Keratinocyte (primary cell): ENCODE results near the gene PYGB. TPM values are rescaled to one million over a fixed set of nuclear protein-coding genes. Genes with fewer than 3 reads are reported as not detected.

Source experiments
- DNase-seq: peaks from one replicate; pipeline ENCODE4 v3.0.0-alpha.2; 2011; ENCODE audit warnings: low read depth, missing footprints, low spot score
- FAIRE-seq: peaks from 2 replicates; lab custom pipeline; 2011; peaks lifted over from hg19 to GRCh38; lab: Jason Lieb, UNC
- H2AFZ ChIP-seq: 2 replicates; pipeline ENCODE4 v1.6.0; 2012; ENCODE audit warnings: low read length, control low read depth, inconsistent platforms; ENCODE audit not compliant: control insufficient read depth
- H3K27ac ChIP-seq: 2 replicates; pipeline ENCODE4 v1.5.1; 2011; ENCODE audit warnings: low read length; ENCODE audit not compliant: control insufficient read depth, insufficient read depth
- H3K27me3 ChIP-seq: 3 replicates; pipeline ENCODE4 v1.6.0; 2011; ENCODE audit warnings: low read length; ENCODE audit not compliant: control insufficient read depth, insufficient read depth; ENCODE audit errors: extremely low read depth
- H3K36me3 ChIP-seq, 2 experiments: 2 replicates in 1 of 2; 3 replicates in 1 of 2; pipeline ENCODE4 v1.5.1; 2011; ENCODE audit warnings: low read length in 2 of 2, mild to moderate bottlenecking in 1 of 2; ENCODE audit not compliant: control insufficient read depth in 2 of 2, insufficient read depth in 2 of 2; ENCODE audit errors: extremely low read depth in 1 of 2
- H3K4me1 ChIP-seq: 3 replicates; pipeline ENCODE4 v1.5.1; 2011; ENCODE audit warnings: low read length; ENCODE audit not compliant: control insufficient read depth, insufficient read depth; ENCODE audit errors: extremely low read depth
- H3K4me2 ChIP-seq: 3 replicates; pipeline ENCODE4 v1.6.0; 2011; ENCODE audit warnings: low read depth, low read length; ENCODE audit not compliant: control insufficient read depth, insufficient read depth; ENCODE audit errors: extremely low read depth
- H3K4me3 ChIP-seq, 3 experiments: fragments of 200-600 bp in 1 of 3; sonication (generic) in 1 of 3; 2 replicates in 2 of 3; 3 replicates in 1 of 3; pipeline ENCODE4 v1.5.1; 2011 to 2016; ENCODE audit warnings: low read length in 3 of 3, mild to moderate bottlenecking in 3 of 3, control low read depth in 2 of 3, inconsistent platforms in 1 of 3, low read depth in 1 of 3, mixed read lengths in 1 of 3, mixed run types in 1 of 3, moderate library complexity in 1 of 3; ENCODE audit not compliant: control insufficient read depth in 2 of 3, insufficient read depth in 2 of 3; ENCODE audit errors: extremely low read depth in 1 of 3
- H3K79me2 ChIP-seq: 2 replicates; pipeline ENCODE4 v1.6.0; 2012; ENCODE audit warnings: low read length; ENCODE audit not compliant: control insufficient read depth, insufficient read depth
- H3K9ac ChIP-seq: 3 replicates; pipeline ENCODE4 v1.6.0; 2011; ENCODE audit warnings: low read length; ENCODE audit not compliant: control insufficient read depth, insufficient read depth; ENCODE audit errors: extremely low read depth
- H3K9me1 ChIP-seq: 3 replicates; pipeline ENCODE4 v1.6.0; 2011; ENCODE audit warnings: low read length; ENCODE audit not compliant: control insufficient read depth, insufficient read depth; ENCODE audit errors: extremely low read depth
- H3K9me3 ChIP-seq: 2 replicates; pipeline ENCODE4 v1.5.1; 2012; ENCODE audit warnings: low read depth, low read length; ENCODE audit not compliant: control insufficient read depth
- H4K20me1 ChIP-seq: 3 replicates; pipeline ENCODE4 v1.6.0; 2011; ENCODE audit warnings: low read length; ENCODE audit not compliant: control insufficient read depth, insufficient read depth; ENCODE audit errors: extremely low read depth
- CTCF ChIP-seq, 3 experiments: IDR thresholded peaks in 1 of 3; conservative IDR thresholded peaks in 1 of 3; optimal IDR thresholded peaks in 1 of 3; 2 replicates in 2 of 3; 3 replicates in 1 of 3; pipeline versions ENCODE3 to v1.5.1; 2011; ENCODE audit warnings: low read length in 3 of 3, mild to moderate bottlenecking in 3 of 3, moderate library complexity in 2 of 3, control low read depth in 1 of 3, inconsistent platforms in 1 of 3; ENCODE audit not compliant: insufficient read depth in 2 of 3; ENCODE audit errors: extremely low read depth in 1 of 3
- EZH2 ChIP-seq: IDR thresholded peaks from one replicate; pipeline ENCODE4 v1.6.1; 2012; ENCODE audit warnings: inconsistent platforms, mild to moderate bottlenecking, low read length, moderate library complexity
- dilution Hi-C: fragments of 300-500 bp; cut with MboI; formaldehyde crosslinking; loops from one replicate; pipeline ENCODE4 v1.7.0; 2020; ENCODE audit warnings: low sequenced_read_pairs; ENCODE audit not compliant: extremely low pct_ligation_motif_present
- polyA plus RNA-seq, 5 experiments: library from polyadenylated mRNA; depleted of rRNA in 3 of 5; stranded (reverse) in 3 of 5; stranded (forward) in 1 of 5; unstranded in 1 of 5; fragments of >200 nt; gene quantifications; 1 replicate in 1 of 5; 2 replicates in 3 of 5; 3 replicates in 1 of 5; pipeline versions ENCODE4 v1.2.1 to v1.2.3, GENCODE V29; 2011 to 2012; ENCODE audit warnings: missing spikeins in 2 of 5, low read depth in 1 of 5, low replicate concordance in 1 of 5

The PYGB gene
- polyA plus RNA-seq, 1 donor (not counting 4 experiments of a cell fraction or from before 2014, with no cell fraction given): 78.3 TPM

GRCh38 chr20:25252230-25252651 lies 4.4 kb downstream of the PYGB start:
- H3K4me3 ChIP-seq: peak overlapping the region in 1 of 3 experiments; percentile 94
- TF ChIP-seq CTCF (optimal IDR thresholded peaks at IDR 0.05 in 1 of 3, IDR thresholded peaks at IDR 0.05 in 1 of 3, conservative IDR thresholded peaks at IDR 0.05 in 1 of 3; ENCODE audit: extremely low read depth in 1 of 3, insufficient read depth in 2 of 3, low read length in 3 of 3): no peak
- no peak for TF ChIP-seq EZH2
- H3K9me1 ChIP-seq: peaks cover 12% of the 10 kb centered on the region
- peaks cover 55% of the 10 kb centered on the region for H4K20me1 ChIP-seq
- no peak overlapping the region for H3K9ac ChIP-seq
- H3K9me3 ChIP-seq: no peaks in the 10 kb centered on the region
- no peak overlapping the region for H3K27ac ChIP-seq
- H3K27me3 ChIP-seq: no peaks in the 10 kb centered on the region
- peaks cover 89% of the 10 kb centered on the region for H3K79me2 ChIP-seq
- DNase-seq (no peak), FAIRE-seq (no peak)
- H2AFZ ChIP-seq: no peak overlapping the region
- dilution Hi-C loops: no loop called here
- H3K36me3 ChIP-seq: peaks cover 29 to 40% of the 10 kb centered on the region in 2 experiments
- peaks cover 35% of the 10 kb centered on the region for H3K4me1 ChIP-seq
- H3K4me2 ChIP-seq: peak overlapping the region; percentile 84

GRCh38 chr20:25252686-25253421 lies 5.0 kb downstream of the PYGB start:
- peaks cover 95% of the 10 kb centered on the region for H3K79me2 ChIP-seq
- H3K9ac ChIP-seq: no peak overlapping the region
- dilution Hi-C loops: no loop called here
- FAIRE-seq (no peak), DNase-seq (no peak)
- H3K4me2 ChIP-seq: no peak overlapping the region
- H4K20me1 ChIP-seq: peaks cover 61% of the 10 kb centered on the region
- TF ChIP-seq CTCF (optimal IDR thresholded peaks at IDR 0.05 in 1 of 3, IDR thresholded peaks at IDR 0.05 in 1 of 3, conservative IDR thresholded peaks at IDR 0.05 in 1 of 3; ENCODE audit: extremely low read depth in 1 of 3, insufficient read depth in 2 of 3, low read length in 3 of 3) (no peak), EZH2 (no peak)
- H3K27ac ChIP-seq: no peak overlapping the region
- H3K27me3 ChIP-seq: no peaks in the 10 kb centered on the region
- peaks cover 34 to 42% of the 10 kb centered on the region in 2 experiments for H3K36me3 ChIP-seq
- H3K9me1 ChIP-seq: peaks cover 12% of the 10 kb centered on the region
- no peaks in the 10 kb centered on the region for H3K9me3 ChIP-seq
- peaks cover 34% of the 10 kb centered on the region for H3K4me1 ChIP-seq
- H3K4me3 ChIP-seq: peak overlapping the region in 1 of 3 experiments; percentile 94
- no peak overlapping the region for H2AFZ ChIP-seq
